Natural killer cell (primary cell): ENCODE data around the gene EEFSEC. TPM values are rescaled to one million over a fixed set of nuclear protein-coding genes. Genes with fewer than 3 reads are reported as not detected.

ENCODE experiments used
- ATAC-seq, 3 donors: fragments of 150-1000 bp in 2 of 3; fragments of 200-7000 bp in 1 of 3; cut with Tn5 transposase; 1 replicate in 1 of 3; 2 replicates in 2 of 3; pipeline ENCODE4 v1.10.0; 2021; ENCODE audit warnings: mild to moderate bottlenecking in 2 of 3, moderate library complexity in 2 of 3
- DNase-seq, 2 donors: peaks; one replicate each; pipeline versions ENCODE4 v3.0.0 to v3.0.0-alpha.2; 2013 to 2021; ENCODE audit warnings: mixed read lengths in 1 of 2
- H3K27ac ChIP-seq: one replicate; pipeline ENCODE4 v1.5.1; 2013; ENCODE audit warnings: mild to moderate bottlenecking, low read length
- H3K27me3 ChIP-seq: one replicate; pipeline ENCODE4 v1.6.1; 2013; ENCODE audit warnings: low read length; ENCODE audit not compliant: control insufficient read depth, insufficient read depth
- H3K36me3 ChIP-seq: one replicate; pipeline ENCODE4 v1.6.1; 2013; ENCODE audit warnings: low read length; ENCODE audit not compliant: control insufficient read depth, insufficient read depth
- H3K4me1 ChIP-seq: one replicate; pipeline ENCODE4 v1.6.1; 2013; ENCODE audit warnings: low read length; ENCODE audit not compliant: control insufficient read depth, insufficient read depth
- H3K4me3 ChIP-seq: one replicate; pipeline ENCODE4 v1.5.1; 2013; ENCODE audit warnings: low read length
- H3K9me3 ChIP-seq: one replicate; pipeline ENCODE4 v1.6.1; 2013; ENCODE audit warnings: low read length; ENCODE audit not compliant: control insufficient read depth, insufficient read depth
- H3K27ac Mint-ChIP-seq, 2 donors: one replicate each; pipeline ENCODE4 v1.8.0; 2022; ENCODE audit warnings: mild to moderate bottlenecking in 2 of 2, mixed read lengths in 2 of 2, moderate library complexity in 1 of 2
- H3K27me3 Mint-ChIP-seq, 2 donors: one replicate each; pipeline ENCODE4 v1.8.0; 2022; ENCODE audit warnings: low read depth in 2 of 2, mixed read lengths in 2 of 2
- H3K36me3 Mint-ChIP-seq: one replicate; pipeline ENCODE4 v1.8.0; 2022; ENCODE audit warnings: mixed read lengths
- H3K4me1 Mint-ChIP-seq, 2 donors: one replicate each; pipeline ENCODE4 v1.8.0; 2022; ENCODE audit warnings: mixed read lengths in 2 of 2
- H3K4me3 Mint-ChIP-seq: one replicate; pipeline ENCODE4 v1.8.0; 2022; ENCODE audit warnings: mild to moderate bottlenecking, moderate library complexity, mixed read lengths
- H3K9me3 Mint-ChIP-seq, 2 donors: one replicate each; pipeline ENCODE4 v1.8.0; 2022; ENCODE audit warnings: mixed read lengths in 2 of 2
- CTCF ChIP-seq: fragments of 200-600 bp; IDR thresholded peaks from one replicate; pipeline ENCODE4 v1.8.0; 2022; ENCODE audit warnings: antibody characterized with exemption
- WGBS: methylation state at CpG from one replicate; pipeline ENCODE4 v1.1.7; 2013; ENCODE audit warnings: missing lambda C conversion rate; ENCODE audit not compliant: insufficient coverage; 5-methylcytosine and 5-hydroxymethylcytosine counted together
- intact Hi-C: fragments of 100-400 bp; cut with micrococcal nuclease; formaldehyde crosslinking; loops from one replicate; pipeline ENCODE4 v1.14.2; 2022
- total RNA-seq, 4 donors: library from RNA; stranded (reverse); fragments of 120-200 nt in 1 of 4; gene quantifications; one replicate each; pipeline versions ENCODE4 v1.2.3 to v1.2.4, GENCODE V29; 2013 to 2022

EEFSEC gene
- total RNA-seq, 3 donors from 2014 or later (not counting 1 experiment from before 2014, with no cell fraction given) = 16.7 to 18.9 (median 17.6) TPM

GRCh38 chr3:128274837-128275236, 121.6 kb downstream of the EEFSEC start:
- no peak overlapping the region for H3K4me3 ChIP-seq
- H3K36me3 ChIP-seq = no peaks in the 10 kb centered on the region
- no peak overlapping the region for H3K27ac Mint-ChIP-seq
- 97% methylated on average over 7 of the region's 7 CpGs for WGBS
- no peak for TF ChIP-seq CTCF
- no peaks in the 10 kb centered on the region for H3K9me3 ChIP-seq
- H3K4me1 Mint-ChIP-seq = peaks cover 5 to 6% of the 10 kb centered on the region in 2 donors
- no peaks in the 10 kb centered on the region for H3K36me3 Mint-ChIP-seq
- no peaks in the 10 kb centered on the region for H3K27me3 Mint-ChIP-seq
- no peak overlapping the region for H3K27ac ChIP-seq
- ATAC-seq (no peak), DNase-seq (no peak)
- intact Hi-C loops = no loop called here
- no peaks in the 10 kb centered on the region for H3K4me1 ChIP-seq
- no peaks in the 10 kb centered on the region for H3K9me3 Mint-ChIP-seq
- H3K27me3 ChIP-seq = no peaks in the 10 kb centered on the region
- no peak overlapping the region for H3K4me3 Mint-ChIP-seq

GRCh38 chr3:128275316-128276145, 122.2 kb downstream of the EEFSEC start:
- no peaks in the 10 kb centered on the region for H3K36me3 ChIP-seq
- H3K4me1 ChIP-seq = no peaks in the 10 kb centered on the region
- whole genome bisulfite sequencing = 97% methylated on average over 11 of the region's 11 CpGs
- H3K9me3 ChIP-seq = no peaks in the 10 kb centered on the region
- Mint-ChIP-seq H3K27me3 (no peaks in the 10 kb centered on the region), H3K4me1 (peaks cover 5 to 6% of the 10 kb centered on the region in 2 donors), H3K4me3 (no peak overlapping the region), H3K27ac (no peak overlapping the region), H3K36me3 (no peaks in the 10 kb centered on the region), H3K9me3 (no peaks in the 10 kb centered on the region)
- no peak for DNase-seq
- ATAC-seq = no peak
- no peak for TF ChIP-seq CTCF
- intact Hi-C loops = no loop called here
- H3K27me3 ChIP-seq = no peaks in the 10 kb centered on the region
- H3K27ac ChIP-seq = no peak overlapping the region
- no peak overlapping the region for H3K4me3 ChIP-seq

GRCh38 chr3:128276146-128276435, 122.8 kb downstream of the EEFSEC start:
- intact Hi-C loops = no loop called here

More at GRCh38 chr3:128276146-128276435, 122.8 kb downstream of the EEFSEC start:
- no peaks in the 10 kb centered on the region for H3K9me3 ChIP-seq
- no peaks in the 10 kb centered on the region for H3K4me1 ChIP-seq
- Mint-ChIP-seq H3K36me3 (no peaks in the 10 kb centered on the region), H3K4me1 (peaks cover 5 to 6% of the 10 kb centered on the region in 2 donors), H3K4me3 (no peak overlapping the region), H3K9me3 (no peaks in the 10 kb centered on the region), H3K27ac (no peak overlapping the region), H3K27me3 (no peaks in the 10 kb centered on the region)
- no peaks in the 10 kb centered on the region for H3K27me3 ChIP-seq
- ATAC-seq = no peak
- H3K4me3 ChIP-seq = no peak overlapping the region
- 98% methylated on average over 3 of the region's 3 CpGs for WGBS
- H3K36me3 ChIP-seq = no peaks in the 10 kb centered on the region
- TF ChIP-seq CTCF = no peak
- no peak overlapping the region for H3K27ac ChIP-seq
- DNase-seq = no peak
